NB4 (cell line): ENCODE results near the gene GNG11.

Experiments
- CTCF ChIP-seq: IDR thresholded peaks from one replicate; pipeline ENCODE4 v1.5.1; 2012; ENCODE audit warnings: low read depth, low read length
- POLR2A ChIP-seq: IDR thresholded peaks from 2 replicates; pipeline ENCODE4 v1.6.1; 2011; ENCODE audit warnings: mild to moderate bottlenecking; ENCODE audit not compliant: insufficient read length; ENCODE audit errors: extremely low read depth

- no peak for TF ChIP-seq CTCF
- TF ChIP-seq POLR2A: no peak
These were observed 47.5 kb downstream of the GNG11 start for GRCh38 chr7:93968911-93969620.
